Stimulated activated naive CD8-positive, alpha-beta T cell treated with anti-CD3 and anti-CD28 coated beads, Interleukin-15, Interleukin-2, amounts not matched to agents 100 ng/mL and 50 ng/mL, for 24 hours (primary cell): Measurements from ENCODE around the gene PTPRE.
A peak's percentile ranks its signal among the peaks of the same experiment; 100 is the strongest.

Experiments
- H3K27ac Mint-ChIP-seq: one replicate; pipeline ENCODE4 v1.8.0; 2021; ENCODE audit warnings: mild to moderate bottlenecking, mixed read lengths
- H3K27me3 Mint-ChIP-seq: one replicate; pipeline ENCODE4 v1.8.0; 2021; ENCODE audit warnings: mixed read lengths
- H3K36me3 Mint-ChIP-seq: one replicate; pipeline ENCODE4 v1.8.0; 2021; ENCODE audit warnings: low read depth, mixed read lengths
- H3K4me1 Mint-ChIP-seq: one replicate; pipeline ENCODE4 v1.8.0; 2021; ENCODE audit warnings: low read depth, mixed read lengths
- H3K4me3 Mint-ChIP-seq: one replicate; pipeline ENCODE4 v1.8.0; 2021; ENCODE audit warnings: mild to moderate bottlenecking, mixed read lengths
- H3K9me3 Mint-ChIP-seq: one replicate; pipeline ENCODE4 v1.8.0; 2021; ENCODE audit warnings: mixed read lengths

PTPRE gene, protein sequence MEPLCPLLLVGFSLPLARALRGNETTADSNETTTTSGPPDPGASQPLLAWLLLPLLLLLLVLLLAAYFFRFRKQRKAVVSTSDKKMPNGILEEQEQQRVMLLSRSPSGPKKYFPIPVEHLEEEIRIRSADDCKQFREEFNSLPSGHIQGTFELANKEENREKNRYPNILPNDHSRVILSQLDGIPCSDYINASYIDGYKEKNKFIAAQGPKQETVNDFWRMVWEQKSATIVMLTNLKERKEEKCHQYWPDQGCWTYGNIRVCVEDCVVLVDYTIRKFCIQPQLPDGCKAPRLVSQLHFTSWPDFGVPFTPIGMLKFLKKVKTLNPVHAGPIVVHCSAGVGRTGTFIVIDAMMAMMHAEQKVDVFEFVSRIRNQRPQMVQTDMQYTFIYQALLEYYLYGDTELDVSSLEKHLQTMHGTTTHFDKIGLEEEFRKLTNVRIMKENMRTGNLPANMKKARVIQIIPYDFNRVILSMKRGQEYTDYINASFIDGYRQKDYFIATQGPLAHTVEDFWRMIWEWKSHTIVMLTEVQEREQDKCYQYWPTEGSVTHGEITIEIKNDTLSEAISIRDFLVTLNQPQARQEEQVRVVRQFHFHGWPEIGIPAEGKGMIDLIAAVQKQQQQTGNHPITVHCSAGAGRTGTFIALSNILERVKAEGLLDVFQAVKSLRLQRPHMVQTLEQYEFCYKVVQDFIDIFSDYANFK

DNA sequence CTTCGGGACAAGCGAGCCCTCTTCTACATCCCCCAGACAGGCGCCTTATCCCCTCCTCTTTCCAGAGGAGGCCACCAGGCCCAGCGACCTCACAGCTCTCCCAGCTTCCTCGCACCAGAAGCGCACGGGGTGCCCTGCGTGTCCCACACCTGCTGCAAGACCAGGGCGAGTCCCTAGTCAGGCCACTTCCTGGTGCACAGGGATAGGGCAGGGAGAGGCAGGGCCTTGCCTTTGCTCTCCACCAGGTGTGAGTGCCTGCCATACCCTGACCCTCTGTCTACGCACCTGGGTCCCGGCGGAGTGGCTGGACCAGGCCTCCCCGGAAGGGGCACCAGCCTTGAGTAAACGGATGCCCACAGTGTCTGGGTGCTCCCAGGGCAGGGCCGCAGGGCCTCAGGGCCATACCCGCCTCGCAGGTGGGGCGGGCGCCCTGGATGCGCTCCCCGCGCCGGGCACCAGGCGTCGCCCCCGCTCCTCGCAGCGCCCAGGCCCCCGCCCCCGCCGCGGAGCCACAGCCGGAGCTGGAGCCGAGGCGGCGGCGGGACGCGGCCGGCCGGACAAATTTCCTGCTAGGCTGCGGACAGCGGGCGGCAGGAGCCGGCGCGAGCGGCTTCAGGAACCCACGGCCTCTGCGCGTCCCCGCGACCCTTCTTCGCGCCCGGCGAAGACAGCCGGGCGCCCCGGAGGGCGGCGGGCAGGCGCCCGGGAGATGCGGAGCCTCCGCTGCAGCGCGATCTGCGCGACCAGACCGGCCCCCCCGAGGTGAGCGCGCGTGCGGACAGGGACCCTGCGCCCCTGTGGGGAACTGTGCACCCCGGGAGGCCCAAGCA is at the start of gene PTPRE:
Gene PTPRE, plus strand, starts transcription at position 556 of the 830 bp plus-strand sequence. CDS start 133,779 bp downstream, outside the sequence.
- Mint-ChIP-seq H3K4me3 (peak within 1 kb of the TSS; percentile 36), H3K27me3 (peaks cover 21% of the 10 kb centered on the region), H3K36me3 (no peaks in the 10 kb centered on the region), H3K9me3 (no peaks in the 10 kb centered on the region), H3K27ac (no peak within 1 kb of the TSS), H3K4me1 (no peaks in the 10 kb centered on the region)

GRCh38 chr10:127860592-127860991 is 46.3 kb upstream of the PTPRE start:
- Mint-ChIP-seq H3K27ac (no peak overlapping the region), H3K4me1 (no peaks in the 10 kb centered on the region), H3K27me3 (peaks cover 6% of the 10 kb centered on the region), H3K9me3 (peaks cover 12% of the 10 kb centered on the region), H3K4me3 (no peak overlapping the region), H3K36me3 (no peaks in the 10 kb centered on the region)

- Mint-ChIP-seq H3K27me3 (peaks cover 12% of the 10 kb centered on the region), H3K4me3 (no peak overlapping the region), H3K36me3 (no peaks in the 10 kb centered on the region), H3K27ac (peak overlapping the region; percentile 3), H3K9me3 (peaks cover 12% of the 10 kb centered on the region), H3K4me1 (no peaks in the 10 kb centered on the region)
Observed at GRCh38 chr10:127863231-127863825, 43.6 kb upstream of the PTPRE start.

GRCh38 chr10:127866276-127867013 is 40.5 kb upstream of the PTPRE start:
- no peaks in the 10 kb centered on the region for H3K4me1 Mint-ChIP-seq
- no peak overlapping the region for H3K27ac Mint-ChIP-seq
- no peak overlapping the region for H3K4me3 Mint-ChIP-seq
- H3K36me3 Mint-ChIP-seq, result no peaks in the 10 kb centered on the region
- H3K27me3 Mint-ChIP-seq, result peaks cover 22% of the 10 kb centered on the region
- H3K9me3 Mint-ChIP-seq, result peaks cover 16% of the 10 kb centered on the region

DNA sequence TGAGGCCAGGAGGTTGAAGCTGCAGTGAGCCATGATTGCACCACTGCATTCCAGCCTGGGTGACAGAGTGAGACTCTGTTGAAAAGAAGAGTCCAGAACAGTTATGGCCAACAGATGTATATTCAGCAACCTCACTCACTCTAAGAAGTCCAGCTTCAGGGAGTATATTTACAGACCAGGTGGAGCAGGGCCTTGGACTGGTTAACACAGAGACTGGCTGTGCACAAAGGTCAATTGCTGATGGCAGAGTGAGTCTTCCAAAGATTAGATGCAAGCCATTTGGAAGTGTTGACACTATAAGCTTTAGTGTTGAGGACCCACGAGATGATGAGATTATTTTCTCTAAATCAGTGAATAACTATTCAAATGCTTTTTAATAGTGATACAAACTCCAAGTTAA is 39.1 kb upstream of the PTPRE start:
- H3K4me3 Mint-ChIP-seq, result no peak overlapping the region
- peaks cover 22% of the 10 kb centered on the region for H3K27me3 Mint-ChIP-seq
- H3K9me3 Mint-ChIP-seq, result peaks cover 16% of the 10 kb centered on the region
- no peaks in the 10 kb centered on the region for H3K36me3 Mint-ChIP-seq
- no peaks in the 10 kb centered on the region for H3K4me1 Mint-ChIP-seq
- no peak overlapping the region for H3K27ac Mint-ChIP-seq

DNA sequence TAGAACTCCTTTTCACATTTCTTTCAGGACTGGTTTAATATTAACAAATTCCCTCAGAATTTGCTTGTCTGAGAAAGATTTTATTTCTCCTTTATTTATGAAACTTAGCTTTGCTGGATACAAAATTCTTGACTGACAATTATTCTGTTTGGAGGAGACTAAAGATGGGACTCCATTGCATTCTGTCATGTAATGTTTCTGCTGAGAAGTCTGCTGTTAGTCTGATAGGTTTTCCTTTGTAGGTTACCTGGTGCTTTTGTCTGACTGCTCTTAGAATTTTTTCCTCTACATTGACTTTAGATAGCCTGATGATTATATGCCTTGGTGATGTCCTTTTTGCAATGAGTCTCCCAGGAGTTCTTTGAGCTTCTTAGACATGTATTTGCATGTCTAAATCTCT is 37.6 kb upstream of the PTPRE start:
- H3K9me3 Mint-ChIP-seq, result peaks cover 4% of the 10 kb centered on the region
- no peak overlapping the region for H3K27ac Mint-ChIP-seq
- no peaks in the 10 kb centered on the region for H3K4me1 Mint-ChIP-seq
- H3K4me3 Mint-ChIP-seq, result no peak overlapping the region
- H3K36me3 Mint-ChIP-seq, result no peaks in the 10 kb centered on the region
- H3K27me3 Mint-ChIP-seq, result peaks cover 16% of the 10 kb centered on the region

GRCh38 chr10:127871631-127872010 is 35.3 kb upstream of the PTPRE start:
- Mint-ChIP-seq H3K27me3 (peaks cover 12% of the 10 kb centered on the region), H3K4me1 (no peaks in the 10 kb centered on the region), H3K9me3 (peaks cover 4% of the 10 kb centered on the region), H3K4me3 (no peak overlapping the region), H3K36me3 (no peaks in the 10 kb centered on the region), H3K27ac (no peak overlapping the region)

DNA sequence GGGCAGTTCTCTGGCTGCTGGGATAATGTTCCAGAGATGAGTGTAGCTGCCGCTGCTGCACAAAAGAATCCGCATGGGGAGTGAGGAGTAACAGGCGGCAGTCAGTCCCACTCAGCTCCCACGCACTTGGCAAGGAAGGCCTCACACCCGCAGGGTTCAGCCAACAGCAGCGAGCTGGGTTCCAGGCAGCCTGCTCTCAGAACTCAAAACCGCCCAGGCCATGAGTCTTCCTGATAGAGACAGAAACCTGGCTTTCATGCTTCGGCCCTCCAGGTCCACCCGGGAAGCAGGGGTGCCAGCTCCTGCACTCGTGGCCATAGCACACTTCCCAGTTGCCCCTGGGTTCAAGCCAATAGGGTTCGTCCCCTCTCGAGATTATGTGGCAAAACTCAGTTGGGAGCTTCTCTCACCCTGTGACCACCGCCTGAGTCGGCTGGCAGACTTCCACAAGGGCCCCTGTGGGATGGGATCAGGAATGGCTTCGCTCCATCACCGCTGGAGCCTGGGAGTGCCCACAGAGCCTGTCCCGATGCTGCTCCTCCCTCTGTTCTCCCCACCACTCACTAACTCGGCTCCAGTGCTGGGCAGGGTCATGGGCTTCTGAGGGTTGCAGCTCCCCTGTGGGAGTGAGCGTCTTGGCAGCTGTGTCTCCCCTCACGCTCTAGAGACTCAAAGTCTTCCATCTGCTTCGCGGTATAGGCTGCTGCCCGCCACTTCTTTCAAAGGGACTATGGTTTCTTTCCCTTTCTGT is 34.7 kb upstream of the PTPRE start:
- H3K27ac Mint-ChIP-seq, result no peak overlapping the region
- no peaks in the 10 kb centered on the region for H3K4me1 Mint-ChIP-seq
- no peaks in the 10 kb centered on the region for H3K36me3 Mint-ChIP-seq
- H3K27me3 Mint-ChIP-seq, result peaks cover 14% of the 10 kb centered on the region
- H3K9me3 Mint-ChIP-seq, result peaks cover 4% of the 10 kb centered on the region
- H3K4me3 Mint-ChIP-seq, result no peak overlapping the region

DNA sequence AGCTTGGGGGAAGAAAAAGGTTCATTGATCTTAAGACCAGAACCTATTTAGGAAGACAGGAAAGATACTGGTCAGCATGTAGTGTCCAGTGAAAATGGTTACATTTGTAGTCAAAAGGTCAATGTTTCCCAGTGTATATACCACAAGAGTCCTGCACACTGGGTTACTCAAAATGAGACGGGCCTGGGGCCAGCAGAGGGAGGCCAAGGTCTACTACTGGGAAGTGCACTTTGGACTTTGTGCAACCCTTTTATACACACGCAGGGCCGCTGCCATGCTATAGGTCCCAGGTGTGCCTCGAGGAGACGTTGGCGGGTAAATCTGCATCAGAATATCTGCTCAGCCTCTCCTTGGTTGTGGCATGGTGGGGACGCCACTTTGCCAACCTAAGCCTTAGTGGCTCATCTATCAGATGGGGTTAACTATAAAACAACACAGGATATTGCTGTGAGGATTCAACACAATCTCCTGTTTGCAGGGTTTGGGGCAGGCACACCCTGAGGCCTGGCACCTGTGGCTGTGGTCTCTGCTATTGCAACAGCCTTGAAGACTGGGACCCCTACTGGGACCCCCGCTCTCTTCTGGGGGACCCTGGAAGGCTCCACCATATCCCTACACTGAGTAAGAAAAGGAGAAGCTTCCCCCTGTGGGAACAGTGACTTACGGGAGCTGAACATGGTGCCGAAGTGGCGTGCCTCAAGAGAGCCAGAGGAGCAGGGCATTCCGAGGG is 33.9 kb upstream of the PTPRE start:
- peak overlapping the region; percentile 33 for H3K27ac Mint-ChIP-seq
- H3K4me3 Mint-ChIP-seq, result no peak overlapping the region
- no peaks in the 10 kb centered on the region for H3K4me1 Mint-ChIP-seq
- no peaks in the 10 kb centered on the region for H3K36me3 Mint-ChIP-seq
- H3K27me3 Mint-ChIP-seq, result peaks cover 14% of the 10 kb centered on the region
- H3K9me3 Mint-ChIP-seq, result peaks cover 4% of the 10 kb centered on the region

DNA sequence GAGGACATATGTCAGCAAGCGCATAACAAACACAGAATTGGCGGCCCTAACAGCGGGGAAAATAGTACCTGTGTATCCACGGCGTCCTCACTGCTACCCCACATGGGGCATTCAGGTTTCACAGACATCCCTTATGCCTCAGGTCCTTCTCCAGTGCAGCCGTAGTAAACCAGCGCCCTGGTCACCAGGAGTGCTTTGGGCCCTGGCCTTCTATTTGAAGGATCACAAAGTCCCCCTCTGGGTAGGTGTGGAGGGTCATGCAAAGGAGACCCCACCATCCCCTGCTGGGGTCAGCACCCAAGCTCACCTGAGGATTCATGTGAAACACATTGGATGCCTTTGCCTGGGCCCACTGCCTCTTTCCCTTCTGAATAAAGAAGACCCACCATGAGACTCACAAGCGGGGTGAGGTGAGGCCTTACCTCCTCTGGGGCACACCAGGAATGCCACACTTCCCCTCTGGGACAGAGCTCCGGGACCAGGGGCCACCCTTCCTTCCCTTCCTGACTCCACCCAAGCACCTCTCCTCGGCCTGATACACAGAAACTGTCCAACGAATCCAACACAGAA is 32.9 kb upstream of the PTPRE start:
- no peak overlapping the region for H3K27ac Mint-ChIP-seq
- H3K9me3 Mint-ChIP-seq, result peaks cover under 1% of the 10 kb centered on the region
- no peaks in the 10 kb centered on the region for H3K4me1 Mint-ChIP-seq
- H3K27me3 Mint-ChIP-seq, result peaks cover 14% of the 10 kb centered on the region
- no peak overlapping the region for H3K4me3 Mint-ChIP-seq
- no peaks in the 10 kb centered on the region for H3K36me3 Mint-ChIP-seq

DNA sequence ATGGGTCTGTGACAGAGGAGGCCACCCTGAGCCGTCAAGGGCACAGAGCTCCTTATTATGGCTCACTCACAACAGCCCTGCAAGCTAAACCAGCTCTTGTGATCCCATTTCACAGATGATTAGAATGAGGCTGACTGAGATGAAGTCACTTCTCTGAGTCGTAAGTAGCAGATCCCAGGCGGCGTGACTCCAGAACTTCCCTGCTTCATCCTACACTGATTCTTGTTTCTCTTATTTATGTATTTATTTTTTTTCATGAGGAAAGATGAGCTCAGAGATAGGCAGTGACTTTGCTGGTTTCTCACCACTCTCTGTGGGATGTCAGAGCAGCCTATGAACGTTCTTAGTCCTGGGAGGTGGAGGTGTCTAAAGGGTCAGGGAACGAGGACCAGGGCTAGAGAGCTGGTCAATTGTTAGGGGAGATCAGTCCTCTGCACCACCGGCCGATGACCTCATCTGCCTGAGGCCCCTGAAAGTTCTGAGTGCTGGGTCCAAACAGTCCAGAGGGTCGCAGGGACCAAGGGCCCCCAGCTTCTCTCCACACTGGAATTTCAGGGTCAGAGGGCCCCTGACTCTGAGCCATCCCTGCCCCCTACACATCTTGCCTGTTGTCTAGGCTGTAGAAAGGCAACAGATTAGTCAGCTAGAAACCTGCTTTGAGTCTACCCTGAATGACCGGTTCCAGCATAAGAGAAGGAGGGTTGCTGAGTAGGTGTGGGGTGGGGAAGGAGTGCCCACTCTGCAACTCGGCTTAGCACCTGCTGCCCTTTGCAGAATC is 32.0 kb upstream of the PTPRE start:
- peaks cover 8% of the 10 kb centered on the region for H3K27me3 Mint-ChIP-seq
- H3K4me3 Mint-ChIP-seq, result no peak overlapping the region
- no peaks in the 10 kb centered on the region for H3K4me1 Mint-ChIP-seq
- H3K27ac Mint-ChIP-seq, result no peak overlapping the region
- no peaks in the 10 kb centered on the region for H3K36me3 Mint-ChIP-seq
- H3K9me3 Mint-ChIP-seq, result no peaks in the 10 kb centered on the region

DNA sequence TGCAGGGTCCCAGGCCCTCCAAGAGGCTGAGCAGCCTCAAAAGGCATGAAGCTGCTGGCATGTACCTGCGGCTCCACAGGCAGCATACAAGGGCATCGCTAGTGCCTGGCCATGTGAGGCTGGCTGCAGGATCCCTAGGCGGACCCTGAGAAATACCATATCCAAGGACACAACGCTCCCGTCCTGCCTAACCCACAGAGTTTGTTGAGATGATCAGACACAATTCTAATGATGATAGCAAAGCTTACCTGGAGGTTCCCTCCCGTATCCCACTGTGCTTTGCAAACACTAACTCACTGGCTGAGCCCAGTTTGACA is 31.5 kb upstream of the PTPRE start:
- Mint-ChIP-seq H3K9me3 (no peaks in the 10 kb centered on the region), H3K36me3 (no peaks in the 10 kb centered on the region), H3K4me3 (no peak overlapping the region), H3K4me1 (no peaks in the 10 kb centered on the region), H3K27ac (no peak overlapping the region), H3K27me3 (peaks cover 5% of the 10 kb centered on the region)
